Neural cell (in vitro differentiated cells): ENCODE data around the gene RNF8. TPM values are rescaled to one million over a fixed set of nuclear protein-coding genes. Genes with fewer than 3 reads are reported as not detected.

Source experiments
- H2AFZ ChIP-seq: fragments of 200-600, 300-800 bp; sonication (generic), shearing (Covaris generic); 2 replicates; pipeline ENCODE4 v1.6.0; 2014; ENCODE audit warnings: low read depth, mild to moderate bottlenecking, antibody characterized with exemption, low read length, moderate library complexity
- H3F3A ChIP-seq: fragments of 200-600 bp; shearing (Covaris generic); 2 replicates; pipeline ENCODE4 v1.6.1; 2016; ENCODE audit warnings: mild to moderate bottlenecking, moderate library complexity, mixed read lengths, antibody characterized with exemption, low read length; ENCODE audit not compliant: insufficient read depth, poor library complexity, severe bottlenecking
- H3K27ac ChIP-seq: fragments of 200-600, 300-800 bp; sonication (generic), shearing (Covaris generic); 2 replicates; pipeline ENCODE4 v1.5.1; 2014; ENCODE audit warnings: mild to moderate bottlenecking, low read length, moderate library complexity
- H3K27me3 ChIP-seq: fragments of 300-800, 200-600 bp; sonication (generic), shearing (Covaris generic); 2 replicates; pipeline ENCODE4 v1.6.0; 2014; ENCODE audit warnings: mild to moderate bottlenecking, low read depth, low read length, moderate library complexity; ENCODE audit not compliant: insufficient read depth
- H3K36me3 ChIP-seq: fragments of 300-800, 200-600 bp; sonication (generic), shearing (Covaris generic); 2 replicates; pipeline ENCODE4 v1.5.1; 2014; ENCODE audit warnings: mild to moderate bottlenecking, antibody characterized with exemption, low read length, moderate library complexity; ENCODE audit not compliant: insufficient read depth
- H3K4me2 ChIP-seq: fragments of 300-800, 200-600 bp; sonication (generic), shearing (Covaris generic); 2 replicates; pipeline ENCODE4 v1.6.0; 2014; ENCODE audit warnings: mild to moderate bottlenecking, low read length
- H3K4me3 ChIP-seq: fragments of 300-800, 200-600 bp; sonication (generic), shearing (Covaris generic); 2 replicates; pipeline ENCODE4 v1.5.1; 2014; ENCODE audit warnings: mild to moderate bottlenecking, low read length, moderate library complexity
- H3K79me2 ChIP-seq: fragments of 200-600 bp; shearing (Covaris generic); replicated peaks from 2 replicates; pipeline ENCODE4 v1.6.0; 2014; ENCODE audit warnings: mild to moderate bottlenecking, low read length, moderate library complexity; ENCODE audit not compliant: insufficient read depth
- H3K9ac ChIP-seq: fragments of 300-800, 200-600 bp; sonication (generic), shearing (Covaris generic); 2 replicates; pipeline ENCODE4 v1.6.1; 2016; ENCODE audit warnings: mild to moderate bottlenecking, low read length, mixed read lengths
- H3K9me2 ChIP-seq: fragments of 200-600 bp; shearing (Covaris generic); 2 replicates; pipeline ENCODE4 v1.6.1; 2016; ENCODE audit warnings: mild to moderate bottlenecking, low read length, mixed read lengths; ENCODE audit not compliant: insufficient read depth
- H3K9me3 ChIP-seq: fragments of 200-600, 300-800 bp; sonication (generic), shearing (Covaris generic); 2 replicates; pipeline ENCODE4 v1.6.1; 2016; ENCODE audit warnings: mild to moderate bottlenecking, mixed run types, low read length, moderate library complexity, mixed read lengths
- H4K20me1 ChIP-seq: fragments of 200-600 bp; shearing (Covaris generic); 2 replicates; pipeline ENCODE4 v1.6.1; 2016; ENCODE audit warnings: mild to moderate bottlenecking, mixed run types; ENCODE audit not compliant: insufficient read depth
- EP300 ChIP-seq: fragments of 450-650 bp; conservative IDR thresholded peaks from 2 replicates; pipeline ENCODE4 v1.6.1; 2014; ENCODE audit warnings: antibody characterized with exemption, mild to moderate bottlenecking, moderate library complexity; ENCODE audit not compliant: poor library complexity, severe bottlenecking
- EZH2 ChIP-seq: fragments of 200-600, 300-800 bp; shearing (Covaris generic), sonication (generic); IDR thresholded peaks from 2 replicates; pipeline ENCODE4 v1.6.1; 2014; ENCODE audit warnings: antibody characterized with exemption, low read length, borderline replicate concordance, mild to moderate bottlenecking; ENCODE audit not compliant: insufficient read depth, poor library complexity, severe bottlenecking
- MXI1 ChIP-seq: fragments of 450-650 bp; conservative IDR thresholded peaks from 2 replicates; pipeline ENCODE4 v1.6.1; 2014; ENCODE audit warnings: antibody characterized with exemption, mild to moderate bottlenecking; ENCODE audit not compliant: poor library complexity, severe bottlenecking
- POLR2AphosphoS5 ChIP-seq: IDR thresholded peaks from 2 replicates; pipeline ENCODE4 v1.6.1; 2012
- RAD21 ChIP-seq: fragments of 450-650 bp; conservative IDR thresholded peaks from 2 replicates; pipeline ENCODE4 v1.6.1; 2014; ENCODE audit warnings: antibody characterized with exemption, mild to moderate bottlenecking, moderate library complexity
- SMC3 ChIP-seq: fragments of 450-650 bp; conservative IDR thresholded peaks from 2 replicates; pipeline ENCODE4 v1.6.1; 2014; ENCODE audit warnings: antibody characterized with exemption, mild to moderate bottlenecking, moderate library complexity; ENCODE audit not compliant: poor library complexity
- TAF1 ChIP-seq: IDR thresholded peaks from 2 replicates; pipeline ENCODE4 v1.6.1; 2012; ENCODE audit warnings: low read depth
- polyA plus RNA-seq: library from polyadenylated mRNA; depleted of rRNA; stranded (reverse); fragments of >200 nt; gene quantifications from 2 replicates; pipeline ENCODE4 v1.2.3, GENCODE V29; 2014
- TF ChIP-seq, protein P1 (sequence below): IDR thresholded peaks from 2 replicates; pipeline ENCODE4 v1.6.1; 2012; ENCODE audit warnings: borderline replicate concordance
- TF ChIP-seq, protein P2 (sequence below): fragments of 450-650 bp; IDR thresholded peaks from 2 replicates; pipeline ENCODE4 v1.5.1; 2014; ENCODE audit warnings: antibody characterized with exemption, mild to moderate bottlenecking, moderate library complexity; ENCODE audit not compliant: poor library complexity, severe bottlenecking

RNF8 gene
- polyA plus RNA-seq, 1 donor from 2014 or later = 54.0 TPM

DNA sequence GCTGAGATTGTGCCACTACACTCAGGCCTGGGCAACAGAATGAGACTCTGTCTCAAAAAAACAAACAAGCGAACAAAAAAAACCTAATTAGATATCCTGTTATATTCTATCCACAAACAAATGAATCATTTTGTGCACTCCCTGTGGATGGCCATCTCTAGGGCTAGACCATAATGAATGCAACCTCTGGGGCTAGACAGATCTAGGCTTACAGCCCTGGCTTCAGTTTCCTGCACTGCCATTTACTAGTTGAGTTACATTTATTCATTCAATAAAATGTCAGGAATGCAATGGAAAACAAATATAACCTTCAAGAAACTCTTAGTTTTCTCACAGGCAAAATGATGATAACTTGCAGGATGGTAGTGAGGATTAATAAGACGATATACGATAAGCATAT lies 6.6 kb upstream of the RNF8 start:
- Histone ChIP-seq H3K27me3 (no peaks in the 10 kb centered on the region), H3K36me3 (no peaks in the 10 kb centered on the region), H3F3A (no peaks in the 10 kb centered on the region), H4K20me1 (no peaks in the 10 kb centered on the region), H3K9ac (no peak overlapping the region), H3K79me2 (no peaks in the 10 kb centered on the region), H3K4me3 (no peak overlapping the region), H2AFZ (no peak overlapping the region), H3K27ac (no peak overlapping the region), H3K9me2 (no peaks in the 10 kb centered on the region), H3K4me2 (no peak overlapping the region), H3K9me3 (no peaks in the 10 kb centered on the region)
- no peak for TF ChIP-seq MXI1
- TF ChIP-seq, protein P1, sequence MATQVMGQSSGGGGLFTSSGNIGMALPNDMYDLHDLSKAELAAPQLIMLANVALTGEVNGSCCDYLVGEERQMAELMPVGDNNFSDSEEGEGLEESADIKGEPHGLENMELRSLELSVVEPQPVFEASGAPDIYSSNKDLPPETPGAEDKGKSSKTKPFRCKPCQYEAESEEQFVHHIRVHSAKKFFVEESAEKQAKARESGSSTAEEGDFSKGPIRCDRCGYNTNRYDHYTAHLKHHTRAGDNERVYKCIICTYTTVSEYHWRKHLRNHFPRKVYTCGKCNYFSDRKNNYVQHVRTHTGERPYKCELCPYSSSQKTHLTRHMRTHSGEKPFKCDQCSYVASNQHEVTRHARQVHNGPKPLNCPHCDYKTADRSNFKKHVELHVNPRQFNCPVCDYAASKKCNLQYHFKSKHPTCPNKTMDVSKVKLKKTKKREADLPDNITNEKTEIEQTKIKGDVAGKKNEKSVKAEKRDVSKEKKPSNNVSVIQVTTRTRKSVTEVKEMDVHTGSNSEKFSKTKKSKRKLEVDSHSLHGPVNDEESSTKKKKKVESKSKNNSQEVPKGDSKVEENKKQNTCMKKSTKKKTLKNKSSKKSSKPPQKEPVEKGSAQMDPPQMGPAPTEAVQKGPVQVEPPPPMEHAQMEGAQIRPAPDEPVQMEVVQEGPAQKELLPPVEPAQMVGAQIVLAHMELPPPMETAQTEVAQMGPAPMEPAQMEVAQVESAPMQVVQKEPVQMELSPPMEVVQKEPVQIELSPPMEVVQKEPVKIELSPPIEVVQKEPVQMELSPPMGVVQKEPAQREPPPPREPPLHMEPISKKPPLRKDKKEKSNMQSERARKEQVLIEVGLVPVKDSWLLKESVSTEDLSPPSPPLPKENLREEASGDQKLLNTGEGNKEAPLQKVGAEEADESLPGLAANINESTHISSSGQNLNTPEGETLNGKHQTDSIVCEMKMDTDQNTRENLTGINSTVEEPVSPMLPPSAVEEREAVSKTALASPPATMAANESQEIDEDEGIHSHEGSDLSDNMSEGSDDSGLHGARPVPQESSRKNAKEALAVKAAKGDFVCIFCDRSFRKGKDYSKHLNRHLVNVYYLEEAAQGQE = no peak
- TF ChIP-seq EZH2 = no peak
- TF ChIP-seq POLR2AphosphoS5 = no peak
- TF ChIP-seq RAD21 = no peak
- no peak for TF ChIP-seq SMC3
- no peak for TF ChIP-seq TAF1
- TF ChIP-seq, protein P2, sequence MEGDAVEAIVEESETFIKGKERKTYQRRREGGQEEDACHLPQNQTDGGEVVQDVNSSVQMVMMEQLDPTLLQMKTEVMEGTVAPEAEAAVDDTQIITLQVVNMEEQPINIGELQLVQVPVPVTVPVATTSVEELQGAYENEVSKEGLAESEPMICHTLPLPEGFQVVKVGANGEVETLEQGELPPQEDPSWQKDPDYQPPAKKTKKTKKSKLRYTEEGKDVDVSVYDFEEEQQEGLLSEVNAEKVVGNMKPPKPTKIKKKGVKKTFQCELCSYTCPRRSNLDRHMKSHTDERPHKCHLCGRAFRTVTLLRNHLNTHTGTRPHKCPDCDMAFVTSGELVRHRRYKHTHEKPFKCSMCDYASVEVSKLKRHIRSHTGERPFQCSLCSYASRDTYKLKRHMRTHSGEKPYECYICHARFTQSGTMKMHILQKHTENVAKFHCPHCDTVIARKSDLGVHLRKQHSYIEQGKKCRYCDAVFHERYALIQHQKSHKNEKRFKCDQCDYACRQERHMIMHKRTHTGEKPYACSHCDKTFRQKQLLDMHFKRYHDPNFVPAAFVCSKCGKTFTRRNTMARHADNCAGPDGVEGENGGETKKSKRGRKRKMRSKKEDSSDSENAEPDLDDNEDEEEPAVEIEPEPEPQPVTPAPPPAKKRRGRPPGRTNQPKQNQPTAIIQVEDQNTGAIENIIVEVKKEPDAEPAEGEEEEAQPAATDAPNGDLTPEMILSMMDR = no peak
- no peak for TF ChIP-seq EP300

DNA sequence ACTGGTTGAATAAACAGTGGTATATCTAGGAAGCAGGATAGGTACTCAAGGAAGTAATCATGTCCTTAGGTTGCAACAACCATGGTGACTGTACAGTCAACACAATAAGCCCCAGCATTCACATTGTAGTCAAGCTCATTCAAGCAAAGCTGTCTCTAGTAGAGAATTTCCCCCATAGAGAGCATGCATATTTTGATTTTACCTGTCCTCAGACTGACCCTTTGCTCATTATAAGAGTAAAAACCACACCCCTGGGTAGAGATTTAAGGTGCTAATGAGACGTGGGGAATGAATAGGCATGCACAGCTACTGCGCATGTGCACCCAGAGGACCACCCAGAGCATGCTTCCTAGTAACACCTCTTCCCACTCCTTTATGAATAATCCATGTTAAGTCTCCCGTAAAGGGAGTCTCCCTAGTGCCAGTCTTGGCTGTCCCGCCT lies 6.1 kb upstream of the RNF8 start:
- H3K4me3 ChIP-seq = no peak overlapping the region
- no peaks in the 10 kb centered on the region for H3K9me2 ChIP-seq
- no peak overlapping the region for H2AFZ ChIP-seq
- no peaks in the 10 kb centered on the region for H3K9me3 ChIP-seq
- TF ChIP-seq, protein P2 = no peak
- TF ChIP-seq, protein P1 = no peak
- TF ChIP-seq RAD21 = no peak
- TF ChIP-seq EZH2 = no peak
- H3K27ac ChIP-seq = no peak overlapping the region
- no peaks in the 10 kb centered on the region for H4K20me1 ChIP-seq
- no peak overlapping the region for H3K4me2 ChIP-seq
- no peak overlapping the region for H3K9ac ChIP-seq
- H3F3A ChIP-seq = no peaks in the 10 kb centered on the region
- H3K79me2 ChIP-seq = no peaks in the 10 kb centered on the region
- no peaks in the 10 kb centered on the region for H3K36me3 ChIP-seq
- H3K27me3 ChIP-seq = no peaks in the 10 kb centered on the region
